Stomach (tissue), 9 donors: ENCODE data around the gene SORCS2. TPM values are rescaled to one million over a fixed set of nuclear protein-coding genes. Genes with fewer than 3 reads are reported as not detected.
A peak's percentile ranks its signal among the peaks of the same experiment; 100 is the strongest.

Source experiments
- DNase-seq, 2 donors: peaks; one replicate each; pipeline versions ENCODE4 v3.0.0 to v3.0.0-alpha.2; 2013 to 2019
- H3K27ac ChIP-seq, 5 donors: fragments of 200-600 bp in 4 of 5; sonication (generic) in 4 of 5; one replicate each; pipeline ENCODE4 v1.5.1; 2013 to 2019; ENCODE audit warnings: mild to moderate bottlenecking in 1 of 5, moderate library complexity in 1 of 5
- H3K27me3 ChIP-seq, 3 donors: fragments of 200-600 bp; sonication (generic); one replicate each; pipeline ENCODE4 v1.5.1; 2017 to 2019; ENCODE audit warnings: mixed run types in 1 of 3
- H3K36me3 ChIP-seq, 4 donors: fragments of 200-600 bp; sonication (generic); 1 replicate in 3 of 4; 2 replicates in 1 of 4; pipeline ENCODE4 v1.5.1; 2016 to 2019
- H3K4me1 ChIP-seq, 4 donors: fragments of 200-600 bp; sonication (generic); one replicate each; pipeline ENCODE4 v1.5.1; 2016 to 2019
- H3K4me3 ChIP-seq, 4 donors: fragments of 200-600 bp; sonication (generic) in 3 of 4; one replicate each; pipeline ENCODE4 v1.5.1; 2016 to 2019; ENCODE audit warnings: mild to moderate bottlenecking in 1 of 4
- H3K9me3 ChIP-seq, 4 donors: fragments of 200-600 bp; sonication (generic); one replicate each; pipeline ENCODE4 v1.5.1; 2016 to 2019
- EP300 ChIP-seq: sonication (generic); formaldehyde crosslinking; IDR thresholded peaks from one replicate; pipeline ENCODE4 v1.6.1; 2017; ENCODE audit warnings: antibody characterized with exemption
- POLR2A ChIP-seq, 4 donors: fragments of 450-650 bp; IDR thresholded peaks; one replicate each; pipeline ENCODE4 v1.6.1; 2016; ENCODE audit warnings: antibody characterized with exemption in 4 of 4, control low read depth in 2 of 4, mild to moderate bottlenecking in 1 of 4, moderate library complexity in 1 of 4
- POLR2AphosphoS5 ChIP-seq, 3 donors: sonication (generic); formaldehyde crosslinking; IDR thresholded peaks; one replicate each; pipeline ENCODE4 v1.6.1; 2016; ENCODE audit warnings: antibody characterized with exemption in 3 of 3
- WGBS, 5 donors: extraction: QIAGEN DNeasy Blood & Tissue Kit in 3 of 5; methylation state at CpG; one replicate each; pipeline versions ENCODE4 v1.1.5 to v1.1.7; 2013 to 2018; 5-methylcytosine and 5-hydroxymethylcytosine counted together
- intact Hi-C: fragments of 100-400 bp; cut with DNase I; formaldehyde crosslinking; loops from one replicate; pipeline ENCODE4 v1.15.1; 2023; ENCODE audit warnings: low total_unique reads
- polyA plus RNA-seq, 3 donors: library from polyadenylated mRNA; stranded (reverse); fragments of 200-250 nt; gene quantifications; one replicate each; pipeline ENCODE4 v1.2.3, GENCODE V29; 2013
- total RNA-seq, 5 donors: library from RNA; depleted of rRNA; stranded (reverse); fragments of >200 nt; gene quantifications; one replicate each; pipeline versions ENCODE4 v1.1.0 to v1.2.3, GENCODE V29; 2014 to 2016
- TF ChIP-seq, protein P1 (sequence below), 7 experiments: fragments of 450-650 bp in 4 of 7; fragments of 200-600 bp in 3 of 7; sonication (generic) in 3 of 7; IDR thresholded peaks; one replicate each; pipeline ENCODE4 v1.5.1; 2016 to 2019; ENCODE audit warnings: antibody characterized with exemption in 7 of 7, control low read depth in 2 of 7, mild to moderate bottlenecking in 1 of 7
- donor health status: healthy with polysubstance abuse.
- donor health status: Bipolar disorder and iron deficiency.
- donor health status: healthy.

SORCS2 gene
- total and polyA plus RNA-seq, 8 donors: under 0.01 to 13.0 (median 0.50) TPM; not detected in 1

DNA sequence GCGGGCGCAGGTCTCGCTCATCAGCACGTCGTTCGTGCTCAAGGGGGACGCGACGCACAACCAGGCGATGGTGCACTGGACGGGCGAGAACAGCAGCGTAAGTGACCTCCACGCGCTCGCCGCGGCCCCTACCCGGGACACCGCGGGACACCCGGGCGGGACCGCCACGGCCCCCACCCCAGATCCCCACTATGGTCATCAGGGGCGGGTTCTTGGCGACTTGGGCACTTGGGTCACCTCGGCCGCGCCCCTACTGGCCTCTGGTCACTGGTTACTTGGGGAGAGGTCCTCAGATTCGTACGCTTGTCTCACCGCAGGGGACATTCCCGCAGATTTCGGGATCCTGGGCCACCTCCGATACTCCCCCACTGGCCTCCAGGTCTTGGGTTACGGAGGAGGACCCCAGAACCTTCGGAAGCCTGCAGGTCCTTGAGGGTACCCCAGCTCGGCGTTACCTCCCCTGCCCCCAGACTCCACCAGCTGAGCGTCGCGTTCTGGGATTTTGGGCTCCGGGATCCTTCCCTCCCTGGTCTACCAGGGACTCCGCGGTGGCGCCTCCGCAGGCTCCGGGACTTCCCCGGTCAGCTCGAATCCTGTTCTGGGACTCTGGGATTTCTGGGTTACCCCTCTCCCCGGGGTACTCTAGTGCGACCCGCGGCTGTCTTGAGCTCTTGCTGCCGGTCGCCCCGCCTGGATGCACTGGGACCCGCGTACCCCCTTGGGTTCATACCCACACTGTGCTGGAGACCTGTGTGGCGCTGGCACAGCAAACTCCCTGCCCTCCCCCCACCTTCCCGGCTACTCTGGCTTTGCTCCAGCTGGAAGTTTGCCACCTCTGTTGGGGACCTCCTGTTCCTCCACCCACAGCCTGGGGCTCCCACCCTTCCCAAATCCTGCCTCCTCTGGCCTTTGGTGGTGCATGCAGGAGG, 956 bp downstream of the SORCS2 start:
- no peak overlapping the region for H3K27ac ChIP-seq
- no peaks in the 10 kb centered on the region for H3K9me3 ChIP-seq
- peak overlapping the region; percentile 39 to 44 (median 41) for H3K4me3 ChIP-seq
- no peak for TF ChIP-seq POLR2A (IDR thresholded peaks at IDR 0.05)
- TF ChIP-seq, protein P1, sequence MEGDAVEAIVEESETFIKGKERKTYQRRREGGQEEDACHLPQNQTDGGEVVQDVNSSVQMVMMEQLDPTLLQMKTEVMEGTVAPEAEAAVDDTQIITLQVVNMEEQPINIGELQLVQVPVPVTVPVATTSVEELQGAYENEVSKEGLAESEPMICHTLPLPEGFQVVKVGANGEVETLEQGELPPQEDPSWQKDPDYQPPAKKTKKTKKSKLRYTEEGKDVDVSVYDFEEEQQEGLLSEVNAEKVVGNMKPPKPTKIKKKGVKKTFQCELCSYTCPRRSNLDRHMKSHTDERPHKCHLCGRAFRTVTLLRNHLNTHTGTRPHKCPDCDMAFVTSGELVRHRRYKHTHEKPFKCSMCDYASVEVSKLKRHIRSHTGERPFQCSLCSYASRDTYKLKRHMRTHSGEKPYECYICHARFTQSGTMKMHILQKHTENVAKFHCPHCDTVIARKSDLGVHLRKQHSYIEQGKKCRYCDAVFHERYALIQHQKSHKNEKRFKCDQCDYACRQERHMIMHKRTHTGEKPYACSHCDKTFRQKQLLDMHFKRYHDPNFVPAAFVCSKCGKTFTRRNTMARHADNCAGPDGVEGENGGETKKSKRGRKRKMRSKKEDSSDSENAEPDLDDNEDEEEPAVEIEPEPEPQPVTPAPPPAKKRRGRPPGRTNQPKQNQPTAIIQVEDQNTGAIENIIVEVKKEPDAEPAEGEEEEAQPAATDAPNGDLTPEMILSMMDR (IDR thresholded peaks at IDR 0.05): no peak
- TF ChIP-seq EP300: no peak
- no peak for TF ChIP-seq POLR2AphosphoS5 (IDR thresholded peaks at IDR 0.05)
- H3K4me1 ChIP-seq: peaks cover 12 to 33% (median 19%) of the 10 kb centered on the region in 4 donors
- DNase-seq: peak in 1 of 2 donors; percentile 64
- H3K27me3 ChIP-seq: peaks cover 0 to 96% (median 50%) of the 10 kb centered on the region in 3 donors
- H3K36me3 ChIP-seq: no peaks in the 10 kb centered on the region
- intact Hi-C loops: loop anchor here (10.0 kb wide), 1 partner anchor 102 kb away; no protein-coding TSS in a partner anchor
- 3 to 9% (median 5%) methylated on average over 32 to 62 of the region's 62 CpGs for WGBS, 5 donors

DNA sequence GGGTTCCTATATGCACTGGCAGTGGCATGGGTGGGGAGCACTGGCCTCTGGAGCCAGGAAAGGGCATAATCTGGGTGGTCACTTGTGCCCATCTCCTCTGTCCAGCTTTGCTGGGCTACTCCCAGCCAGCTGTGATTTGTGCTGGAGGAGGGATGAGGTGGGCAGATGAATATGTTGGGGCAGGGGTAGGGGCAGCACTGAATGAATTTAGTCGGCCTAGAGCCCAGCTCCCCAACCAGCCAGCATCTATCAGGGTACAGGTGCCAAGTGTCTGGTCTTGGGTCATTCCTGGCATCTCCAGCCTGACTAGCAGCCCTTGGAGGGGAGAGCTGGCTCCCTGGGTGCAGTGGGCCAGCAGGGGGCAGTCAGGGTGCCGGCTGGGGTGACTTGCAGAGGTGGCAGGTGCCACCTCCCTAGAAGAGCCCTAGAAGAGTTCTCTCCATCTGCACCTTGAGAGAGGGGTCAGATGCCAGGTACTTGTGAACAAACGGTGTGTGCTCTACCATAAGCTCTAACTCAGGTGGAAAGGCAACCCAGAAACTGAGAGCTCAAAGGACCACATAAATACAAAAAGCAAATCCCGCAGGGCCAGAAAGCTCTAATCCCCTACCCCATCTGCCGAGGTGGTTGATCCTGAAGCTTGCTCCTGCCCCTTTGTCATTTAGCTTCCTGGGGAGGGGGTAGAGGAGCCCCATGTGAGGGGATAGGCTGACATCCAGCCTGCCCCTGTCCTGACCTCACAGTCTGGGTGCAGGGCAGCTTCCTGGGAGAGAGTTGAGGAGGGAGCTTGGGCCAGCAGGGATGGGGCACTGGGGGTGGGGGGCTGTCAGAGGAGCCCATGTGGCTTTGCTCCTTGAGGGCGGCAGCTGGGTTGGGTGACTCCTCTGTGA, 2.2 kb downstream of the SORCS2 start:
- H3K9me3 ChIP-seq: no peaks in the 10 kb centered on the region
- DNase-seq: peak in 1 of 2 donors; percentile 48
- no peak overlapping the region for H3K4me3 ChIP-seq
- intact Hi-C loops: loop anchor here (10.0 kb wide), 1 partner anchor 100 kb away; no protein-coding TSS in a partner anchor
- WGBS, 5 donors: 34 to 56% (median 49%) methylated on average over 5 to 6 of the region's 6 CpGs
- no peak overlapping the region for H3K27ac ChIP-seq
- no peaks in the 10 kb centered on the region for H3K36me3 ChIP-seq
- peaks cover 0 to 96% (median 39%) of the 10 kb centered on the region in 3 donors for H3K27me3 ChIP-seq
- peaks cover 12 to 33% (median 19%) of the 10 kb centered on the region in 4 donors for H3K4me1 ChIP-seq
- no peak for TF ChIP-seq POLR2AphosphoS5 (IDR thresholded peaks at IDR 0.05)
- no peak for TF ChIP-seq POLR2A (IDR thresholded peaks at IDR 0.05)
- TF ChIP-seq EP300: no peak
- TF ChIP-seq, protein P1 (IDR thresholded peaks at IDR 0.05): peak in 2 of 7 experiments; percentile 2 to 16

- Histone ChIP-seq H3K9me3 (no peaks in the 10 kb centered on the region), H3K4me3 (no peak overlapping the region), H3K4me1 (peaks cover 12 to 33% (median 19%) of the 10 kb centered on the region in 4 donors), H3K36me3 (no peaks in the 10 kb centered on the region), H3K27me3 (peaks cover 0 to 90% (median 36%) of the 10 kb centered on the region in 3 donors), H3K27ac (no peak overlapping the region)
- intact Hi-C loops: loop anchor here (10.0 kb wide), 1 partner anchor 100 kb away; no protein-coding TSS in a partner anchor
- 39 to 70% (median 50%) methylated on average over 4 to 5 of the region's 5 CpGs for WGBS, 5 donors
- TF ChIP-seq POLR2A (IDR thresholded peaks at IDR 0.05) (no peak), POLR2AphosphoS5 (IDR thresholded peaks at IDR 0.05) (no peak)
- TF ChIP-seq, protein P1 (IDR thresholded peaks at IDR 0.05): no peak
- no peak for DNase-seq
Observed at GRCh38 chr4:7195141-7195515, 2.8 kb downstream of the SORCS2 start.
